GM21825 (cell line): Measurements from ENCODE around the gene EDN2.

ENCODE experiments used
- ATAC-seq: cut with Tn5 transposase; IDR thresholded peaks from one replicate; pipeline ENCODE4 v1.9.1; 2021; ENCODE audit warnings: mild to moderate bottlenecking, moderate library complexity; ENCODE audit not compliant: unreplicated experiment

The EDN2 gene

DNA sequence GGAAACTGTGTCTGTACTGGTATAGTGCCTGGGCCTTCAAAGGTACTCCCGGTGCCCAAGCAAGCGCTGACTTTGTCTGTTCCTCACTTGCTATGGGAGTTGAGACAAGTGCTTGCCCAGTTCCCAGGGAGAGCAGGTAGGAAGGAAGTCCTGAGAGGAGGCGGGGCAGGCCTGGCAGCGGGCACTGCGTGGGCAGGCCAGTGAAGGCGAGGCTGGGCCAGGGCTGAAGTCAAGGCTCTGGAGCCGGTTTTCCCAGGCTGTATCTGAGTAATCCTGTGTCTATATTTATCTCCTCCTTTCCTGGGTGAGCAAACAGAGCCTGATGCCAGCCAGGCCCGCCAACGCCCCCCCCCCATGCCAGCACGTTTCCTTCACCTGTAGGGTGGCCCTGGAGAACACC is 15.9 kb upstream of the EDN2 start:
- no peak for ATAC-seq

DNA sequence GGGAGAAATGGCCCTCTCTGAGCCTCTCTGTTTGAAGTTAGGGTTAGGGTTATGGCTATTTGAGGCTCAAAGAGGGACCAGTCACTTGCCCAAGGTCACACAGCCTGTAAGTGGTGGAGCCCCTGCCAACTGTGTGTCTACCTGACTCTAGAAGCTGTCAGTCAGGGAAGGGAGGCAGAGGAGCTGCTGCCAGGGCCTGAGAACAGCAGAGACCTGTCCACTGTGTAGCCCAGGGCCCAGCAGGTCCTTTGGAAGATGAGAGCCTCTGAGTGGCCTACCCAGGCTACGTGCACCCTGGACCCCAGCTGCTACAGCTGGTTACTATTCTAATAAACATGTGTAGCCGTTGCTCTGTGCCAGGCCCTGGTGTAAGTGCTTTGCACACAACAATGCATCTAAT is 15.1 kb upstream of the EDN2 start:
- no peak for ATAC-seq

DNA sequence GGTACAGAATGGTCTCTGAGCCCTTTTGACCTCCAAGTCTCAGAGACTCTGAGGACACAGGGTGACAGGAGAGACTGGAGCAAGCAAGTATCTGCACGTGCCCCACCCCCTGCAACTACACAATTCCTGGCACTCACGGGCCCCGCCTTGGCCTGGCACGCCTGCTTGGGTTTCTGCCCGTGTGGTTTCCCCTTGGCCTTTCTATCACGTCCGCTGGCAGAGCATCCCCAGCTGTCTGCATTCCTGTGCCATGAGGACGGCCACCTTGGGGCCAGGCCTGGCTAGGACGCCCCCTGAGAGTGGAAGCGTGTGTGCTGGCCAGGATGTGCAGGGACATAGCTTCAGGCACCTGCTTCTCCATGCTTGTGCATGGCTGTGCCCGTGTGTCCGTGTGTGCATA is 14.3 kb upstream of the EDN2 start:
- no peak for ATAC-seq

- ATAC-seq, result no peak
Observed at GRCh38 chr1:41498391-41498790, 13.9 kb upstream of the EDN2 start.

- no peak for ATAC-seq
Observed at GRCh38 chr1:41497461-41498030, 13.1 kb upstream of the EDN2 start.

DNA sequence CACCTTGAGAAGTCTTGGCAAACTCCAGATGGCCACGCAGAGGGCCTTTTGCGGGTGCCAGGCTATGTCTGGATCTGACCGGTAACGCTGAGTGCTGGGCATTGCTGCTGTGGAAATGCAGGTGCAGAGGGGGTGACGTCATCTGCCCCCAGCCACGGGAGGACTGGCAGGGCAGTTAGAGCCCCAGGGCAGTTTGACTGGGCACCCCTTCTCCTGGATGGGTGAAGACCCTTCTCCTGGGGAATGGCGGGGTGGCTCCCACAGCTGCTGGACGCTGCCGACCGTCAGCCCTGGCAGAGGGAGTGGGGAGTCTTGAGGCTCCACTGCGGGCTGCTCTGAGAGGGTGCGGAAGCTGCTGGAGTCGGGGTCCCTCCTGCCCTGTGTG is 12.6 kb upstream of the EDN2 start:
- ATAC-seq, result no peak

GRCh38 chr1:41496080-41497055 is 11.9 kb upstream of the EDN2 start:
- ATAC-seq, result no peak

DNA sequence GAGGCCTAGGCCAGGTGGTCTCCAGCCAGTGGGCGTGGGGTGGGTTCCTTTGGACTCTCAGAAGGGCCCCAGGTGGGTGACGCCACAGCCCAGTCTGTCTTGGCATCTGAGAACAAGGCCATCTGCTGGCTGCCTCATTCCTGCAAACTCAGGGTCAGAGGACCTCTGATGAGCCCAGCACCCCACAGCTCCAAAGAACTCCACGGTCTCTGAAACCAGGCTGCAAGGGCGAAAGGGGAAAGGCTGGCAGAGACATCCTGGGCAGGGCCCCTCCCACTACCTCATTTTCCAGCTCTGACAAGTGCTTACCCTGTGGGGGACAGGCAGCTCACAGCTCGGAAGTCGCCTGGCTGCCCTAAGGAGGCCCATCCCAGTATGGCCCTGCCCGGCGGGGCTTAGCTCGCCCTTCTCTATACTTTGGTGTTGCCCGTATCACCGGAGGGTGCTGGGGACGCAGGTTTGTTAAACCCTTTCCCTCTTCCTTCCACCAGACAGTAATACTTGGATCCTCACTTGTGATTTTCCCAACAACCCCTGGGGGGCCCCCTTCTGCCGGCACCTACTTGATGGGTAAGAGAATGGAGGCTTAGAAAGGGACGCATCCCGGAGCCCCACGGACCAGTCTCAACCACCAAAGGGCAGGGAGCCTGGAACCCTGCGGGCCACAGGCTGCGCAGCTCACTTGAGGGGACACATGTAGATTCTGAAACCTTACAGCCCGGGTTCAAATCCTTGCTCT is 10.9 kb upstream of the EDN2 start:
- no peak for ATAC-seq

GRCh38 chr1:41494351-41495209 is 10.1 kb upstream of the EDN2 start:
- ATAC-seq, result no peak

- ATAC-seq, result no peak
Observed at GRCh38 chr1:41493626-41494350, 9.3 kb upstream of the EDN2 start.

GRCh38 chr1:41493117-41493536 is 8.6 kb upstream of the EDN2 start:
- ATAC-seq, result no peak

DNA sequence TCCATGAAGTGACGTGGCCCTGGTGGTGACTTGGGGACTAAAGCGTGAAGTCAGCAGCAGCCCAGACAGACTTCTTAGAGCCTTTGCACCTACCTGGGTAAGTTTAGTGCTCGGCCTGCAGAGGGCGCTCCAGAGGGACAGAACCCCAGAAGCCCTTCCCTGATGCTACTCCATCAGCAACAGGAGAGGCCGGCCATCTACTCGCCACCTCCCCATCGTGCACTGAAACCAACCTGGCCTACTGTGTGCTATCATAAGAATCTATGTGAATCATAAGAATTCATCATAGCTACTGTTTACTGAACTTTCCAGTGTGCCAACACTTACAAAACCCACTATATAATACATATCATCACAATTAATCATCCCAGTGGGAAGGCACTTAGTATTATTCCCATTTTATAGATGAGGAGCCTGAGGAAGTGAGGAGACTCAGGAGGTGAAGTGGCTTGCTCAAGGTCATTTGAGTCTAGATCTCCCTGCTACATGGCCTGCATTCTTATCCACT is 7.9 kb upstream of the EDN2 start:
- no peak for ATAC-seq

DNA sequence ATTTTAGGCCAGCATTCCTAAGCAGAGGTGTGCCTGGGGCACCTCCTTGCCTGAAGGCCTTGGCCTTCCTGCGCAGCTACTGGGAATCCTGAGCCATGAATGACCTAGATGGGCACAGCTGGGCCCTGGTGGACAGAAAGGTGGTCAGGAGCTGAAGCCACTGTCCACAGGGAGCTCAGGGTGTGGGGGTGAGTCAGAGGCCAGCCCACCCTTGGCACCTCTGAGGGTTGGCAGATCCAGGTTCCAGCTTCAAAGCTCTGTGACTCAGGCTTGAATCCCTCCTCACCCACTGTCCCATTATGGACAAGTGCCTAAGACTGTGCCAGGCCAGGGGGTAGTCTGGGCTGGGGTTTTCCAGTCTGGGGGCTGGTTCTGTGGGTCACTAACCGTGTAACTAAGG is 6.4 kb upstream of the EDN2 start:
- no peak for ATAC-seq

- no peak for ATAC-seq
Observed at GRCh38 chr1:41489561-41489960, 5.1 kb upstream of the EDN2 start.

DNA sequence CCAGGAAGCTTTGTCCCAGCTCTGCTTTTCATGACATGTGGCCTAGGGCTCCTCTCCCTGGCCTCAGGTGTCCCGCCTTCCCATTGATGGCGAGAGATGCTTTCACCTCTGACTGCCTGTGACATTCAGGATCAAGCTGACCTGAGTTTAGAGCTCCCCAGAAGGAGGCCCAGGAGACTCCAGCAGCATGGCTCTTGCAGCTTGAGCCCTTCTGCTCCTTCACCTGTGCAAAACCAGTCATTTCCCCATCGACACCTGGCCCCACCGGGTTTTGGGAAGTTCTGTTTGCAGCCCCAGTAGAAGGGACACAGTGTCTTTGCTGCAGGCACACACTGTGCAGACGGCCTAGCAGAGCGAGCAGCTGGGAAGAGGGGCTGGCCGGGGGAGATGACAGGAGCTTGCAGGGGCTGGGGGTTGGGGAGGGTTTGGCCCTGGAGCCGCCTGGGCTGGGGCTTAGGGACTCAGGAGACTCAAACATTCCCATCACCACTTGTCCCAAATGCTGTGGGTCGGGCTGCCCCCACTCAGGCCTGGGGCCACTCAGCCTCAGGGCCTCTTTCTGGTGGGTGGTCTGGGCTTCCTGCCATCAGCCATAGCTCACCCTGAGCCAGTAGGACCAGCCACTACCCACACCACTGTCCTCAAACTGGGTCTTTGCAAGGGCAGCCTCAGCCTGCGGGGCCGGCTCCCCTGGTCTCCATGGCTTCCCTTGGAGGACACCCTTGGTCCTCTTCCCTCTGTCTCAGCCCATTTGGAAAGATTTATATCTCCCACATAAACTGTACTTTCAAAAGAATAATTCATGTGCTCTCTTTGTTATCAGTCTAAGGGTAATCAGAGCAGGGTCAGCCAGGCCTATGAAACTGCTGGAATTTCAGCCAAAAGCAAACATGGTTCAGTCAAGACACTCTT is 3.8 kb upstream of the EDN2 start:
- ATAC-seq, result no peak

- no peak for ATAC-seq
Observed at GRCh38 chr1:41487126-41488039, 2.9 kb upstream of the EDN2 start.

GRCh38 chr1:41486371-41487125 is 2.1 kb upstream of the EDN2 start:
- no peak for ATAC-seq
